PC-3 (cell line): ENCODE results near the gene SLC43A2.

Experiments
- CTCF ChIP-seq: fragments of 300-600 bp; sonication (generic); conservative IDR thresholded peaks from 2 replicates; pipeline ENCODE4 v1.5.1; 2017; ENCODE audit warnings: antibody characterized with exemption, low read depth, mild to moderate bottlenecking, low read length
- EZH2 ChIP-seq: fragments of 300-600 bp; sonication (generic); IDR thresholded peaks from one replicate; pipeline ENCODE4 v1.6.1; 2017; ENCODE audit warnings: antibody characterized with exemption, mild to moderate bottlenecking, low read length; ENCODE audit not compliant: unreplicated experiment
- EZH2phosphoT487 ChIP-seq: fragments of 300-600 bp; sonication (generic); IDR thresholded peaks from 2 replicates; pipeline ENCODE4 v1.6.1; 2018; ENCODE audit warnings: mild to moderate bottlenecking, antibody characterized with exemption, low read length, borderline replicate concordance

DNA sequence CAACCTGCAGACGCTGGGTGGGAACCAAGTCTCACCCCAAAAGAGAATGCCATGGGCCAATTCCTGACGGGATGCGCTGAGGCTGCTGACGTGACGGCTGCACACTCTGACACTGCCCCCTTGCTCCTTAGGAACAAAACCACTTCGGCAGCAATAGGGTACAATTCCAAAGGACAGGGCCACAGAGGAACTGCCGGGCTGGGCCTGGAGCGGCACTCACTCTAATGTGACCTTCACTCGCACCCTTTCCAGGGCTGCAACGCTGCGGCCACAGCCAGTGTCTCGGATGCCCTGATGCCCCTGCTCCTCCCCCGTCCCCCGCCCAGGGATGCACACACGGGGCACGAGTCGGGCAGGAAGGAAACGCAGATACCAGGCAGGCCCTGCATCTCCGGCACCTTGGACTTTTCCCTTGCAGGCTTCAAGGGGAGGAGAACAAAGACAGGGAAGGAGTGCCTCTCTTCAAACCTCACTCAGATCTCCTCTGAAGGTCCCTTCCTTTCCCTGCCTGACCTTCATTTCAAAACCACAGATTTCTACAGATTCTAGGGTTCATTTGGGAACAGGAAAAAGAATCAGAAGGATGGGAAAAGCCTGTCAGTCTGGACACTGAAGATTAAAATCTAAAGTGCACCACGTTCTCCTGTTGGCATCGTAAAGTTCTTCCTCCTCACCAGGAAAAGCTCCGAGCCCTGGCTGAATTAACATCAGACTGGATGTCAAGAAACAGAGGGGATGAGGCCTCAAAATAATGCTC, 68.4 kb downstream of the SLC43A2 start:
- no peak for TF ChIP-seq EZH2
- no peak for TF ChIP-seq CTCF
- no peak for TF ChIP-seq EZH2phosphoT487
